GM21515 (cell line): ENCODE measurements around the gene UBE3D.

Experiments used
- ATAC-seq: cut with Tn5 transposase; IDR thresholded peaks from one replicate; pipeline ENCODE4 v1.9.1; 2021; ENCODE audit not compliant: unreplicated experiment

Gene UBE3D, protein sequence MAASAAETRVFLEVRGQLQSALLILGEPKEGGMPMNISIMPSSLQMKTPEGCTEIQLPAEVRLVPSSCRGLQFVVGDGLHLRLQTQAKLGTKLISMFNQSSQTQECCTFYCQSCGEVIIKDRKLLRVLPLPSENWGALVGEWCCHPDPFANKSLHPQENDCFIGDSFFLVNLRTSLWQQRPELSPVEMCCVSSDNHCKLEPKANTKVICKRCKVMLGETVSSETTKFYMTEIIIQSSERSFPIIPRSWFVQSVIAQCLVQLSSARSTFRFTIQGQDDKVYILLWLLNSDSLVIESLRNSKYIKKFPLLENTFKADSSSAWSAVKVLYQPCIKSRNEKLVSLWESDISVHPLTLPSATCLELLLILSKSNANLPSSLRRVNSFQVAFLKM

GRCh38 chr6:83065511-83066192 is at the start of gene UBE3D:
Gene UBE3D, minus strand, starts transcription at chr6:83065841. Its CDS starts 123 bp downstream, at chr6:83065718.
- ATAC-seq: peak; percentile 66

GRCh38 chr6:83114164-83114563 is 48.5 kb upstream of the UBE3D start:
- ATAC-seq: no peak

GRCh38 chr6:83113258-83113657 is 47.6 kb upstream of the UBE3D start:
- no peak for ATAC-seq

- no peak for ATAC-seq
Measured at GRCh38 chr6:83108378-83108777, 42.7 kb upstream of the UBE3D start.

- no peak for ATAC-seq
Measured at GRCh38 chr6:83098589-83098988, 32.9 kb upstream of the UBE3D start.

DNA sequence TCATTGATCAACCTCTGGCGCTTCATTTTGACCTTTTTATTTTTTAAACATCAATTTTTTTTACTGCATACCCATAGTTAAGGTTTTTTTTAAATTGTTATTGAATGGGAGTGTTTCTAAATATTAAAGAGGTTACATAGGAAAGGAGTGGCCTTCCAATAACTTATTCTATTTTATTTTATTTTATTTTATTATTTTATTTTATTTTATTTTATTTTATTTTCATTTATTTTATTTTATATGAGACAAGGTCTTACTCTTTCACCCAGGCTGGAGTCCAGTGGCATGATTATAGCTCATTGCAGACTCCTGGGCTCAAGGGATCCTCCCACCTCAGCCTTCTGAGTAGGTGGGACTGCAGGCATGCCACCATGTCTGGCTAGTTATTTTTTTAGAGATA is 32.0 kb upstream of the UBE3D start:
- ATAC-seq: no peak

DNA sequence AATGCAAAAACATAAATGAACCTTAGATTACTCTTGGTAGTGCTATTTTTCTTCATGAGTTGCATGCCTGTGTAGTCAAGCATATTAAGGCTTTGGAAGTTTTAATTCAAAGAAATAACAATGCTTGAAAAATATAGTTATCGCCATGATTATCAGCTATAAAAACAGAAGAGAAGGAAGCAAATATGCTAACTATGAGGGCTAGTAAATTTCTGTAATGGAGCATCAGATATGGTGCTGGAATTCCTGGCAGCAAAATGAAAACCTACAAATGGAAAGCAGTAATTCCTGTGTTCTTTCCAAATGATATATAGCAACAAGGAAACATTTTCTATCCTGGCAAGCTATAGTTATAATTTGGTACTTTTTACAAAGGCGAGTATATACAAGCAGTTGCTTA is 31.6 kb upstream of the UBE3D start:
- ATAC-seq: no peak

GRCh38 chr6:83096791-83097190 is 31.1 kb upstream of the UBE3D start:
- ATAC-seq: no peak

DNA sequence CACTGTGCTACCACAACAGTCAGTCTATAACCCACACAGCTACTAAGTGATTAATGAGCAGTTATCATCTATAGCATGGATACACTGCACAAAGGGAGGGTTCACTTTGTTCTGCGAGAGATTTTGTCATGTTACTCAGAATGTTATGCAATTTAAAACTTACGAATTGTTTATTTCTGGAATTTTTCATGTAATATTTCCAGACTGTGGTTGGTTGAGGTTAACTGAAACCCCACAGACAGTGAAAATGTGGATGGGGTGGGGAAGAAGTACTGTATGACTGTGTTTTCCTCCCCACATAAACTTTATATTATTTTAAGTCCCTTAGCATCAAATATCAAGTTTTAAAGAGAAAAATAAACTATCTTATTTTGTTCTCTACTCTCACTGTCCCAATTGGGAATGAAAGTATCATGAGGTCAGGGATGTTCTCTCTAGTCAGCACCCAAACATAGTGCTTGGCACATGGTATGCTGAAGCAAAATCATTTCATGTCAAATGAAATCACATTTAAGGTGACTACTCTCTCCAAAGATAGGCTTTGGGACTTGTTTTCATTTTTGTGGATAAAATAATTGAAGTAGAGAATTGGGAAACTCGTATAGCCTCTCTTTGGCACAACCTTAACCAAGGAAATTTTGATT is 27.2 kb upstream of the UBE3D start:
- no peak for ATAC-seq

DNA sequence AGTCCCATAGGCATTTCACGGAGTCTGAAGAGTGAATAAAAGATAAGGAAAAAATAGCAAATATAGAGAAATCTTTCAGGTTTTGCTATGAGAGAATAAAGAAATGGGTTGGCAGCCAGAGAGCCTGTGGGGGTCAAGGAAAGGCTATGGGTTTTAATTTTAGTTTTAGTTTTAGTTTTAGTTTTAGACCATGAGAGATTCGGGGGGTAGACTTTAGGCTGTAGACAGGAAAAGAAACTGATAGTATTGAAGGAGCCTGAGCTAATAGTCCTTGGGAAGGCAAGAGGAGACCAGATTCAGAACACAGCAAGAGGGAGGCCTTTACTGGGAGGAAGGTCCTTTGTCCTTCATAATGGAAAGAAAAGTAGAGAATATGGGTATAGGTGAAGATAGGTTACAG is 21.1 kb upstream of the UBE3D start:
- ATAC-seq: peak; percentile 99

- ATAC-seq: no peak
Measured at GRCh38 chr6:83083476-83083875, 17.8 kb upstream of the UBE3D start.

- ATAC-seq: no peak
Measured at GRCh38 chr6:83073615-83074014, 8.0 kb upstream of the UBE3D start.

DNA sequence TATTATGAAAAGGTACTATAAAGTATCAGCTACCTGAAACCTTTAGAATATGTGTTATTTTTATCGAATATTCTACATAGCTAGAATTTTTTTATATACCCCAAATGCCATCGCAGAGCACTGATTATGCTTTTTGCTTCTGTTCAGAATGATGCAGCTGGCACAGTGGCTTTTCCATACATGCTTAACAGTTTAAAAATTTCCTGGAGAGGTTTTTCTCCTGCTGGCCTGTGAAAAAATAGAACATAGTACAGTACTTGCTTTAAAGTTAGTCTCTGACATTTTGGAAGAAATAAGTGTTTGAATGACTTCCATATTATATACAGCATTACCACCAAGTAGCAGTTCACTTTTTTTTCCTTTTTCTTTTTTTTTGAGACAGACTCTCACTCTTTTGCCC is 7.1 kb upstream of the UBE3D start:
- no peak for ATAC-seq

GRCh38 chr6:83071707-83072106 is 6.1 kb upstream of the UBE3D start:
- ATAC-seq: no peak

GRCh38 chr6:83071023-83071422 is 5.4 kb upstream of the UBE3D start:
- ATAC-seq: peak; percentile 47

DNA sequence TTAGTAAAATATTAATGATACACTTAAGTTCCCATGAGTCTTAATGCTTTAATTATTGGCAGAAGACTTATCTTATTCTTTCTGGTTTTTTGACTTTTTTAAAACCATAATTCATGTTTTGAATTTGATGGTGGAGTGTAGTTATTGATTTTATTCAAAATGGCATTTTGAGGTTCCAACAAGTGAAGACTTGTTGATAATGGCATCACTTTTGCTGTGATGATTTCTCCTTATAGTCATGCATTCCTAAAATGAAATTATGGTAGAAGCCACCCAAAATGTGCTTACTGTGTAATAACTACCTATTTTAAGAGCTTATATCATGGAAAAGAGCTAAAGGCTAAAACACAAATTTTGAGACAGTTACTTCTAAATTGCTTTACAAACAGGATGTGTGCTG is 4.0 kb upstream of the UBE3D start:
- ATAC-seq: no peak

GRCh38 chr6:83068616-83069015 is 3.0 kb upstream of the UBE3D start:
- no peak for ATAC-seq

- peak; percentile 80 for ATAC-seq
Measured at GRCh38 chr6:83067448-83068439, 2.1 kb upstream of the UBE3D start, which contains the start of gene DOP1A. Gene DOP1A, plus strand, starts transcription at chr6:83067671. Its CDS starts 29,307 bp downstream, at chr6:83096978.

GRCh38 chr6:83062225-83062624 is 3.4 kb downstream of the UBE3D start:
- ATAC-seq: no peak

DNA sequence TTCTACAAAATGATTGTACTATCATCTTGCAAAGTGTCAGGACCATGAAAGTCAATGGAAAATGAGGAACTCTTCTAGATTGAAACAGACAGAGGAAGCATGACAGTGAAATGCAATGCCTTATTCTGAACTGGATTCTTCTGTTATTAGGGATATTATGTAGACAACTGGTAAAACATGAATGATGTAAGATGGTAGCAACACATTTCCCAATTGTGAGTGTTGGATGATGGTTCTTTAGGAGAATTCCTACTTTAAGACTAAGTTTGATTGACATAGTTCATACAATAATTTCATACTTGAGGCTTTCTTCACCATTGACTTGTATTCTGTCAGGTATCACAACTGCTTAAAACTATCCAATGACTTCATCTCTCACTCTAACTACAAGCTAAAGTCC is 4.5 kb downstream of the UBE3D start:
- no peak for ATAC-seq
